K562 (cell line): Measurements from ENCODE around the gene ZNF701.

ENCODE experiments used
- CHD2 ChIP-seq: IDR thresholded peaks from 2 replicates; pipeline ENCODE4 v1.6.1; 2011; ENCODE audit warnings: low read depth, low read length
- NRF1 ChIP-seq, 2 experiments: fragments of 450-650 bp; IDR thresholded peaks in 1 of 2; conservative IDR thresholded peaks in 1 of 2; 2 replicates each; pipeline ENCODE4 v1.6.1; 2014; ENCODE audit warnings: mild to moderate bottlenecking in 2 of 2
- POLR2A ChIP-seq: fragments of 450-650 bp; conservative IDR thresholded peaks from 2 replicates; pipeline ENCODE4 v1.6.1; 2016
- TEAD4 ChIP-seq, 2 experiments: sonication (generic) in 1 of 2; formaldehyde crosslinking in 1 of 2; IDR thresholded peaks; 2 replicates each; pipeline versions ENCODE4 v1.6.1 to v1.8.0; 2012 to 2022; ENCODE audit warnings: borderline replicate concordance in 1 of 2, inconsistent platforms in 1 of 2, low read length in 1 of 2, mild to moderate bottlenecking in 1 of 2, missing genetic modification reagents in 1 of 2
- ZNF12 ChIP-seq: sonication (generic); formaldehyde crosslinking; IDR thresholded peaks from 2 replicates; pipeline ENCODE4 v1.4.0; 2020; ENCODE audit warnings: mild to moderate bottlenecking, missing genetic modification reagents
- ZNF77 ChIP-seq: fragments of 250-450 bp; sonication (Bioruptor Pico); IDR thresholded peaks from 2 replicates; pipeline ENCODE4 v1.5.0; 2020
- TF ChIP-seq, protein P1 (sequence below): sonication (generic); formaldehyde crosslinking; IDR thresholded peaks from 2 replicates; pipeline ENCODE4 v1.9.0; 2022; ENCODE audit warnings: mild to moderate bottlenecking, missing genetic modification reagents

DNA sequence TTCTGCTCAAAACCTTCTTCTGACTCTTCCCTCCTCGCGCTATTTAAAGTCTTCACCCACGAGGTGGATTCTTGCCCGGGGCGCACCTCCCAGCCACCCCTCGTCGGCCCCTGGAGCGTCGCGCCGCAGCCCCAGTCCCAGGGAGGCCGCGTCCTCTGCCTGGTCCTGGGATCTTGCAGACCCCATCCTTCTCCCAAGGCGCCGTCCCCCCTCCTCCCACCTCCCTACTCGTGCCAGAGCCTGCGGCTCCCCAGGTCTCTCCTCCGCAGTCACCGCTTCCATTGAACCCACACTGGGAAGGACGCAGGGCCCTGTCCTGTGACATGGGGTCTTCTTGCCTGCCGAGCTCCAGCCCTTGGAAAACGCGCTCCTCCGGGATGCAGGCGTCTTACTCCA is 42.1 kb upstream of the ZNF701 start:
- TF ChIP-seq ZNF77 (CRISPR knock-in tag): no peak
- TF ChIP-seq, protein P1, sequence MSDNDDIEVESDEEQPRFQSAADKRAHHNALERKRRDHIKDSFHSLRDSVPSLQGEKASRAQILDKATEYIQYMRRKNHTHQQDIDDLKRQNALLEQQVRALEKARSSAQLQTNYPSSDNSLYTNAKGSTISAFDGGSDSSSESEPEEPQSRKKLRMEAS: no peak
- TF ChIP-seq POLR2A: 0 out of 2 replicates have a peak, but pooled peaks have one; percentile 6
- no peak for TF ChIP-seq ZNF12 (CRISPR knock-in tag)
- no peak for TF ChIP-seq NRF1 (conservative IDR thresholded peaks at IDR 0.05 in 1 of 2, IDR thresholded peaks at IDR 0.05 in 1 of 2)
- no peak for TF ChIP-seq CHD2
- no peak for TF ChIP-seq TEAD4 (IDR thresholded peaks at IDR 0.05; ENCODE audit: low read length)
- no peak for TF ChIP-seq TEAD4 (CRISPR knock-in tag; IDR thresholded peaks at IDR 0.05; ENCODE audit: borderline replicate concordance)
